Cardiac muscle cell (in vitro differentiated cells and primary cell): ENCODE data around the gene VPS16. TPM values are rescaled to one million over a fixed set of nuclear protein-coding genes. Genes with fewer than 3 reads are reported as not detected.

ENCODE experiments used
- DNase-seq, 2 donors: peaks; one replicate each; pipeline versions ENCODE4 v3.0.0 to v3.0.0-alpha.2; 2010 to 2017; ENCODE audit warnings: low read depth in 1 of 2, low spot score in 1 of 2
- H3K27ac ChIP-seq: fragments of 200-600 bp; sonication (generic); 2 replicates; pipeline ENCODE4 v1.5.1; 2016
- H3K27me3 ChIP-seq: fragments of 200-600 bp; sonication (generic); 2 replicates; pipeline ENCODE4 v1.6.0; 2016; ENCODE audit warnings: control low read depth
- H3K36me3 ChIP-seq: fragments of 200-600 bp; sonication (generic); 2 replicates; pipeline ENCODE4 v1.5.1; 2016; ENCODE audit warnings: control low read depth
- H3K4me1 ChIP-seq: fragments of 200-600 bp; sonication (generic); 2 replicates; pipeline ENCODE4 v1.8.1; 2017; ENCODE audit warnings: low read depth, mild to moderate bottlenecking, mixed run types
- H3K4me3 ChIP-seq: fragments of 200-600 bp; sonication (generic); 2 replicates; pipeline ENCODE4 v1.5.1; 2016; ENCODE audit warnings: mild to moderate bottlenecking
- H3K9me3 ChIP-seq: fragments of 200-600 bp; sonication (generic); 2 replicates; pipeline ENCODE4 v1.5.1; 2017; ENCODE audit warnings: low read depth, mild to moderate bottlenecking, control low read depth
- CTCF ChIP-seq: IDR thresholded peaks from 2 replicates; pipeline ENCODE4 v1.5.1; 2012; ENCODE audit warnings: low read depth, mild to moderate bottlenecking, low read length
- polyA plus RNA-seq: library from polyadenylated mRNA; unstranded; fragments of >200 nt; fragmentation: Nextera tagmentation; extraction: Ambion mirVana; gene quantifications from 2 replicates; pipeline ENCODE4 v1.2.1, GENCODE V29; 2016
- total RNA-seq: library from RNA; depleted of rRNA; stranded (reverse); fragments of >200 nt; gene quantifications from 2 replicates; pipeline ENCODE4 v1.2.3, GENCODE V29; 2016

The VPS16 gene
- total and polyA plus RNA-seq, 2 experiments from 2014 or later = 44.5 to 49.1 TPM

GRCh38 chr20:2851086-2851485 is 10.5 kb downstream of the VPS16 start:
- H3K27me3 ChIP-seq = no peaks in the 10 kb centered on the region
- H3K4me1 ChIP-seq = no peaks in the 10 kb centered on the region
- H3K4me3 ChIP-seq = no peak overlapping the region
- no peaks in the 10 kb centered on the region for H3K36me3 ChIP-seq
- TF ChIP-seq CTCF = no peak
- H3K27ac ChIP-seq = no peak overlapping the region
- no peak for DNase-seq
- H3K9me3 ChIP-seq = no peaks in the 10 kb centered on the region

GRCh38 chr20:2858591-2858990 is 18.0 kb downstream of the VPS16 start:
- no peak overlapping the region for H3K27ac ChIP-seq
- H3K9me3 ChIP-seq = no peaks in the 10 kb centered on the region
- no peak for DNase-seq
- H3K4me1 ChIP-seq = no peaks in the 10 kb centered on the region
- H3K4me3 ChIP-seq = no peak overlapping the region
- no peaks in the 10 kb centered on the region for H3K36me3 ChIP-seq
- no peaks in the 10 kb centered on the region for H3K27me3 ChIP-seq
- no peak for TF ChIP-seq CTCF

GRCh38 chr20:2859330-2860121 is 19.0 kb downstream of the VPS16 start:
- DNase-seq = peak in 1 of 2 donors; percentile 67
- no peaks in the 10 kb centered on the region for H3K9me3 ChIP-seq
- H3K27me3 ChIP-seq = no peaks in the 10 kb centered on the region
- H3K27ac ChIP-seq = no peak overlapping the region
- H3K4me3 ChIP-seq = no peak overlapping the region
- H3K36me3 ChIP-seq = no peaks in the 10 kb centered on the region
- TF ChIP-seq CTCF = no peak
- H3K4me1 ChIP-seq = no peaks in the 10 kb centered on the region

GRCh38 chr20:2864626-2865025 is 24.1 kb downstream of the VPS16 start:
- TF ChIP-seq CTCF = no peak
- H3K4me3 ChIP-seq = no peak overlapping the region
- no peaks in the 10 kb centered on the region for H3K36me3 ChIP-seq
- no peaks in the 10 kb centered on the region for H3K9me3 ChIP-seq
- H3K27ac ChIP-seq = no peak overlapping the region
- H3K27me3 ChIP-seq = no peaks in the 10 kb centered on the region
- no peaks in the 10 kb centered on the region for H3K4me1 ChIP-seq
- DNase-seq = no peak

GRCh38 chr20:2865101-2865500 is 24.6 kb downstream of the VPS16 start:
- TF ChIP-seq CTCF = no peak
- Histone ChIP-seq H3K4me1 (no peaks in the 10 kb centered on the region), H3K27me3 (no peaks in the 10 kb centered on the region), H3K9me3 (no peaks in the 10 kb centered on the region), H3K4me3 (no peak overlapping the region), H3K36me3 (no peaks in the 10 kb centered on the region), H3K27ac (no peak overlapping the region)
- DNase-seq = no peak
